ENCODE data around the gene GNG2. TPM values are rescaled to one million over a fixed set of nuclear protein-coding genes. Genes with fewer than 3 reads are reported as not detected.

GNG2 gene
- total RNA-seq, 2 donors from 2014 or later = 5.9 to 6.3 TPM

- peaks cover 0 to 60% of the 10 kb centered on the region in 2 donors for H3K4me1 ChIP-seq
- DNase-seq (ENCODE audit: low spot score) = no peak
- no peaks in the 10 kb centered on the region for H3K9me3 ChIP-seq
- peaks cover 37% of the 10 kb centered on the region for H3K36me3 ChIP-seq
- no peak overlapping the region for H3K4me3 ChIP-seq
- peak overlapping the region; percentile 80 to 85 for H3K27ac ChIP-seq
- no peaks in the 10 kb centered on the region for H3K27me3 ChIP-seq
- TF ChIP-seq CTCF (IDR thresholded peaks at IDR 0.05) = no peak
These were observed 152.2 kb downstream of the GNG2 start for GRCh38 chr14:52012635-52013034.

- H3K4me1 ChIP-seq = peaks cover 0 to 72% of the 10 kb centered on the region in 2 donors
- DNase-seq (ENCODE audit: low spot score) = no peak
- no peaks in the 10 kb centered on the region for H3K9me3 ChIP-seq
- no peaks in the 10 kb centered on the region for H3K27me3 ChIP-seq
- H3K27ac ChIP-seq = peak overlapping the region; percentile 80 to 85
- TF ChIP-seq CTCF (IDR thresholded peaks at IDR 0.05) = no peak
- peaks cover 28% of the 10 kb centered on the region for H3K36me3 ChIP-seq
- no peak overlapping the region for H3K4me3 ChIP-seq
These were observed 153.7 kb downstream of the GNG2 start for GRCh38 chr14:52013984-52014600.

DNA sequence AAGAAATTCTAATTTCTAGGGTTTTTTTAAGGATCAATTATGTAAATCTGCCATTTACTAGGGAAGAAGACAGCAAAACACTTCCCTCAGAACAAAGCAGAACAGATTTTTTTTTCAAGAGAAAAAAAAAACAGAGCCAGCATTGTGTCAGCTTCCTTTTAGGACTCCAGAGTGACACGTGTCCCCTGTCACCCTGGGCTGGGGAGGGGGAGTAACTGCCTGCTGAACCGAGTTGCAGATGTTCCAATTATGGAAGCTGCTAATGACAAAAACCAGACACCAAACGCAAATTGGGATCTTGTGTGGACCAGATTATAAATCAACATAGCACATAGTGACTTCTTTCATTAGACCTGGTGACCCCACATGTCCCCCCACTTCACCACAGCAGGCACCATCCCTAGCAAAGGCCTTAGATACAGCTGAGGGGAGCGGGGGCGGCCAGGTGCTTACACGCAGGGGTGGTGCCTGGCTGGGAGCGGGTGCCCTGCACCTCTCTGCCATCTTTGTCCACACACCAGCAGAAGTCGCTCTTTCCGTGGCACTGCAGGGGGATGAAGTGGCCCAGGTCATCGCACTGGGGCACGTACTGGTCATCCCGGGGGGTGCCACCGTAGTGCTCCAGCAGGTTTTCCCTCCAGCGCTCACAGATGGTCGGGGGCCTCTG lies 154.3 kb downstream of the GNG2 start:
- DNase-seq (ENCODE audit: low spot score) = no peak
- H3K36me3 ChIP-seq = peaks cover 28% of the 10 kb centered on the region
- peak overlapping the region; percentile 80 to 85 for H3K27ac ChIP-seq
- H3K9me3 ChIP-seq = no peaks in the 10 kb centered on the region
- peaks cover 0 to 78% of the 10 kb centered on the region in 2 donors for H3K4me1 ChIP-seq
- no peak for TF ChIP-seq CTCF (IDR thresholded peaks at IDR 0.05)
- no peaks in the 10 kb centered on the region for H3K27me3 ChIP-seq
- H3K4me3 ChIP-seq = no peak overlapping the region

- peak; percentile 43 to 73 for TF ChIP-seq CTCF (IDR thresholded peaks at IDR 0.05)
- H3K4me3 ChIP-seq = no peak overlapping the region
- peaks cover 27% of the 10 kb centered on the region for H3K36me3 ChIP-seq
- DNase-seq (ENCODE audit: low spot score) = no peak
- H3K4me1 ChIP-seq = peaks cover 0 to 86% of the 10 kb centered on the region in 2 donors
- H3K27ac ChIP-seq = peak overlapping the region; percentile 80 to 85
- no peaks in the 10 kb centered on the region for H3K27me3 ChIP-seq
- no peaks in the 10 kb centered on the region for H3K9me3 ChIP-seq
These were observed 155.1 kb downstream of the GNG2 start for GRCh38 chr14:52015411-52016030.

DNA sequence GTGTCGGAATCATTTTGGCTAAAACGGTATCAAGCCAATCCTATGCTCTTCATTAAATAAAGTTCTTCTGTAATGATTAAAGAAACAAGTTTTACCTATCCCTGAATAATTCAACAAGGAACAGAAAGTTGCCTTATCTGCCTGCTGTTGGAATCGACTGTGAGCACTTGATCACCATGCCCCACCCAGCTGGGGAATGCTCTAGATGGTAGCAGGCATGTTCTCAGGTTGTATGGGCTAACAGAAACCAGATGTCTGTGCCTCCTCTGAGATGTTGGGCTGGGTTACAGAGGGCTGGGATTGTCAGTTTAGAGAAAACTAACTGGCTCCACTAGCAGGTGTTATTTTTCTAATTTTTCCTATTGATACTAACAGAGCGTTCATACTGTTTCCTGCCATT lies 157.8 kb downstream of the GNG2 start:
- no peak for TF ChIP-seq CTCF (IDR thresholded peaks at IDR 0.05)
- Histone ChIP-seq H3K4me1 (peaks cover 0 to 88% of the 10 kb centered on the region in 2 donors), H3K36me3 (peaks cover 15% of the 10 kb centered on the region), H3K4me3 (no peak overlapping the region), H3K27ac (peak overlapping the region in 1 of 2 donors; percentile 12), H3K9me3 (no peaks in the 10 kb centered on the region), H3K27me3 (no peaks in the 10 kb centered on the region)
- no peak for DNase-seq (ENCODE audit: low spot score)

Data from right atrium auricular region (tissue), 2 donors.